PC-3 (cell line): ENCODE measurements around the gene DIS3L2. TPM values are rescaled to one million over a fixed set of nuclear protein-coding genes. Genes with fewer than 3 reads are reported as not detected.
A peak's percentile ranks its signal among the peaks of the same experiment; 100 is the strongest.
"Not testable (repeated sequence)": the region's sequence is repeated elsewhere in the genome, so short reads cannot be mapped to it uniquely, and the experiment has no call there.

Source experiments
- ATAC-seq: fragments of 200-7000 bp; cut with Tn5 transposase; 2 replicates; pipeline ENCODE4 v1.9.1; 2020; ENCODE audit warnings: mild to moderate bottlenecking, moderate library complexity
- BruUV-seq: library from RNA; stranded (reverse); fragments of 400-500 nt; replicated peaks from 2 replicates; lab custom pipeline; 2021; lab: Mats Ljungman, UMichigan
- CTCF ChIA-PET: fragments of 300-600 bp; sonication (Branson Sonifier 250); formaldehyde crosslinking; loops from one replicate; lab custom pipeline; 2022; ENCODE audit warnings: antibody characterized with exemption; lab: Charles Lee
- POLR2A ChIA-PET: fragments of 300-600 bp; sonication (Branson Sonifier 250); formaldehyde crosslinking; loops from one replicate; lab custom pipeline; 2022; ENCODE audit warnings: antibody characterized with exemption; ENCODE audit not compliant: unreplicated experiment; lab: Charles Lee
- DNase-seq: peaks from one replicate; pipeline ENCODE4 v3.0.0-alpha.2; 2015
- H2AFZ ChIP-seq: fragments of 300-600 bp; sonication (generic); 2 replicates; pipeline ENCODE4 v1.6.0; 2016; ENCODE audit warnings: antibody characterized with exemption, low read length
- H3F3A ChIP-seq: fragments of 300-600 bp; sonication (generic); one replicate; pipeline ENCODE4 v1.6.0; 2017; ENCODE audit warnings: antibody characterized with exemption, low read length, control low read depth, mild to moderate bottlenecking; ENCODE audit not compliant: unreplicated experiment
- H3K27ac ChIP-seq: fragments of 300-600 bp; sonication (generic); 2 replicates; pipeline ENCODE4 v1.5.1; 2016; ENCODE audit warnings: mild to moderate bottlenecking, low read length
- H3K27me3 ChIP-seq: fragments of 300-600 bp; sonication (generic); 2 replicates; pipeline ENCODE4 v1.6.1; 2016; ENCODE audit warnings: low read length, mixed read lengths
- H3K36me3 ChIP-seq: fragments of 300-600 bp; sonication (generic); 2 replicates; pipeline ENCODE4 v1.6.1; 2016; ENCODE audit warnings: low read depth, mixed run types, low read length, mixed read lengths
- H3K4me1 ChIP-seq: fragments of 300-600 bp; sonication (generic); 2 replicates; pipeline ENCODE4 v1.5.1; 2016; ENCODE audit warnings: low read length; ENCODE audit not compliant: insufficient read depth
- H3K4me2 ChIP-seq: fragments of 300-600 bp; sonication (generic); 2 replicates; pipeline ENCODE4 v1.6.0; 2016; ENCODE audit warnings: low read length
- H3K4me3 ChIP-seq: fragments of 300-600 bp; sonication (generic); 2 replicates; pipeline ENCODE4 v1.5.1; 2016; ENCODE audit warnings: mild to moderate bottlenecking, low read length, mixed read lengths
- H3K79me2 ChIP-seq: fragments of 300-600 bp; sonication (generic); 2 replicates; pipeline ENCODE4 v1.6.1; 2017; ENCODE audit warnings: low read length, mixed read lengths
- H3K9ac ChIP-seq: fragments of 300-600 bp; sonication (generic); 2 replicates; pipeline ENCODE4 v1.6.0; 2016; ENCODE audit warnings: mild to moderate bottlenecking, low read length
- H3K9me2 ChIP-seq: fragments of 300-600 bp; sonication (generic); replicated peaks from 2 replicates; pipeline ENCODE4 v1.6.1; 2016; ENCODE audit warnings: mixed run types, low read length, mixed read lengths
- H3K9me3 ChIP-seq: fragments of 300-600 bp; sonication (generic); 2 replicates; pipeline ENCODE4 v1.6.1; 2016; ENCODE audit warnings: low read length, mixed read lengths
- H4K20me1 ChIP-seq: fragments of 300-600 bp; sonication (generic); 2 replicates; pipeline ENCODE4 v1.6.1; 2016; ENCODE audit warnings: low read length, mixed read lengths
- CTCF ChIP-seq: fragments of 300-600 bp; sonication (generic); conservative IDR thresholded peaks from 2 replicates; pipeline ENCODE4 v1.5.1; 2017; ENCODE audit warnings: antibody characterized with exemption, low read depth, mild to moderate bottlenecking, low read length
- EZH2phosphoT487 ChIP-seq: fragments of 300-600 bp; sonication (generic); IDR thresholded peaks from 2 replicates; pipeline ENCODE4 v1.6.1; 2018; ENCODE audit warnings: mild to moderate bottlenecking, antibody characterized with exemption, low read length, borderline replicate concordance
- intact Hi-C: fragments of 100-400 bp; cut with micrococcal nuclease; formaldehyde crosslinking; loops from 2 replicates; pipeline ENCODE4 v1.9.0; 2023
- total RNA-seq: library from RNA; depleted of rRNA; stranded (reverse); fragments of >200 nt; gene quantifications from 2 replicates; pipeline ENCODE4 v1.2.3, GENCODE V29; 2014

Gene DIS3L2
- total RNA-seq, 1 experiment from 2014 or later, result 22.8 TPM

GRCh38 chr2:232326274-232327104, 365.0 kb downstream of the DIS3L2 start:
- TF ChIP-seq CTCF, result peak; percentile 13; the same call in 1 of the 2 replicates
- H3K4me2 ChIP-seq, H3K79me2 ChIP-seq, H3K9me3 ChIP-seq, POLR2A ChIA-PET, H3K9ac ChIP-seq, H3F3A ChIP-seq, ATAC-seq, BruUV-seq, H3K27ac ChIP-seq, H3K9me2 ChIP-seq, H3K27me3 ChIP-seq, H2AFZ ChIP-seq, H3K4me3 ChIP-seq, DNase-seq, H3K4me1 ChIP-seq, H4K20me1 ChIP-seq, H3K36me3 ChIP-seq: not testable (repeated sequence)
- intact Hi-C loops, result loop anchor here (1.0 to 10.0 kb wide), 3 partner anchors 182 to 420 kb away; no protein-coding TSS in a partner anchor
- CTCF ChIA-PET, result interaction anchor here (0.7 kb wide), 1 partner anchor 398 kb away, joined by 3 read pairs; no protein-coding TSS in a partner anchor

- Histone ChIP-seq H3K27me3 (no peaks in the 10 kb centered on the region), H3K4me1 (no peaks in the 10 kb centered on the region), H3K36me3 (no peaks in the 10 kb centered on the region), H3K9ac (no peak overlapping the region), H2AFZ (no peak overlapping the region), H3F3A (no peaks in the 10 kb centered on the region), H3K4me3 (no peak overlapping the region), H4K20me1 (no peaks in the 10 kb centered on the region), H3K79me2 (no peaks in the 10 kb centered on the region), H3K27ac (no peak overlapping the region), H3K9me2 (no peaks in the 10 kb centered on the region), H3K9me3 (no peaks in the 10 kb centered on the region), H3K4me2 (no peak overlapping the region)
- peak; percentile 81 for DNase-seq
- no TSS peak for BruUV-seq
- POLR2A ChIA-PET, result no interaction called here
- peak; percentile 69 for TF ChIP-seq CTCF
- TF ChIP-seq EZH2phosphoT487, result no peak
- intact Hi-C loops, result loop anchor here (1.0 to 10.0 kb wide), 3 partner anchors 183 to 421 kb away; no protein-coding TSS in a partner anchor
- CTCF ChIA-PET, result interaction anchor here (1.2 kb wide), 1 partner anchor 421 kb away, joined by 3 read pairs; no protein-coding TSS in a partner anchor
- ATAC-seq, result peak; percentile 86
Observed at GRCh38 chr2:232327105-232328031, 365.9 kb downstream of the DIS3L2 start.
